ENCODE measurements around the gene PNMT.
A peak's percentile ranks its signal among the peaks of the same experiment; 100 is the strongest.

The PNMT gene

DNA sequence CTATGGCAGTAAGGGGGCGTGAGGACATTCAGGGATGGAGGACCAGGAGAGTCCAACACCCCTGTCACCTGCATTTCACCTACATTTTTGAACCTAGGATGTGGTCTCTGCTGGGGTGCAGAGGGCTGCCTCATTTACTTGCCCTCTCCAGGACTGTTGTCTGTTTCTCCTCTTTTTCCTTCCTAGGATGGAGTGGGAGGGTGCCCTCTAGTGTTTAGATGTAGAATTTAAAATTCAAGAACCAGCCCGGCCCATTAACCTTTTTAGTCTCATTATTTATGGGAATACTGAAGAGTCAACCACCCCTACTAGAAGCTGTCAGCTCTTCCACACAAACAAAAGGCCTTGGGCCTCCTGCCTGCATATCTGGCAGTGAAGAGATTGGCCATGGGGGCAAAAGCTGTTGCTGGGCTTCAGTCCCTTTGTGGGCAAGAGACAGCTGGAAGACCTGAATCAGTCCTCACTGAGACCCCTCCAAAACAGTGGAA, 33.8 kb upstream of the PNMT start:
- DNase-seq = peak in 3 of 6 experiments; percentile 11 to 53 (median 42)

DNA sequence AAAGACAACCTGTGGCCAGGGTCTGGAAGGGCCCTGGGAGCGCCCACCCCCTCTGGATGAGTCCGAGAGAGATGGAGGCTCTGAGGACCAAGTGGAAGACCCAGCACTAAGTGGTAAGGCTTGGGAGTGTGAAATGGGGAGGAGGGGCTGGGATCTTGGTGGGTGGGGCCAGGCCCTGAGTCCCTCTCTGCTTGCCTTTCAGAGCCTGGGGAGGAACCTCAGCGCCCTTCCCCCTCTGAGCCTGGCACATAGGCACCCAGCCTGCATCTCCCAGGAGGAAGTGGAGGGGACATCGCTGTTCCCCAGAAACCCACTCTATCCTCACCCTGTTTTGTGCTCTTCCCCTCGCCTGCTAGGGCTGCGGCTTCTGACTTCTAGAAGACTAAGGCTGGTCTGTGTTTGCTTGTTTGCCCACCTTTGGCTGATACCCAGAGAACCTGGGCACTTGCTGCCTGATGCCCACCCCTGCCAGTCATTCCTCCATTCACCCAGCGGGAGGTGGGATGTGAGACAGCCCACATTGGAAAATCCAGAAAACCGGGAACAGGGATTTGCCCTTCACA, 32.6 kb upstream of the PNMT start:
- DNase-seq = no peak

DNA sequence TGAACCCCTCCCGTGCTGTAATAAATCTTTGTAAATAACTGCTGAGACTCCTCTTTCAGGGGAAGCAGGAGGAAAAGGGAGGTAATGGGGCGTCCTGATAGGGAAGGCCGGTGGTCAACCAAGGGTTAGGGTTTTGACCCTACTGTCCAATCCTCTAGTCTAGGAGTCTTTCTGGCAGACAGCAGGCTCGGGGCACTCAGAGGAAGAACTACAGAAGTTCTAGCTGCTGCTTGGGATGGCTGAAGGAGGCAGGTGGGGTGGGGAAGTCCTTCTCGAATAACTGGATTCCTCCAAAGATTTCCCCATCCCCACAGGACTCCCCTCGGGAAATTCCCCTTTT, 31.7 kb upstream of the PNMT start:
- DNase-seq = no peak

DNA sequence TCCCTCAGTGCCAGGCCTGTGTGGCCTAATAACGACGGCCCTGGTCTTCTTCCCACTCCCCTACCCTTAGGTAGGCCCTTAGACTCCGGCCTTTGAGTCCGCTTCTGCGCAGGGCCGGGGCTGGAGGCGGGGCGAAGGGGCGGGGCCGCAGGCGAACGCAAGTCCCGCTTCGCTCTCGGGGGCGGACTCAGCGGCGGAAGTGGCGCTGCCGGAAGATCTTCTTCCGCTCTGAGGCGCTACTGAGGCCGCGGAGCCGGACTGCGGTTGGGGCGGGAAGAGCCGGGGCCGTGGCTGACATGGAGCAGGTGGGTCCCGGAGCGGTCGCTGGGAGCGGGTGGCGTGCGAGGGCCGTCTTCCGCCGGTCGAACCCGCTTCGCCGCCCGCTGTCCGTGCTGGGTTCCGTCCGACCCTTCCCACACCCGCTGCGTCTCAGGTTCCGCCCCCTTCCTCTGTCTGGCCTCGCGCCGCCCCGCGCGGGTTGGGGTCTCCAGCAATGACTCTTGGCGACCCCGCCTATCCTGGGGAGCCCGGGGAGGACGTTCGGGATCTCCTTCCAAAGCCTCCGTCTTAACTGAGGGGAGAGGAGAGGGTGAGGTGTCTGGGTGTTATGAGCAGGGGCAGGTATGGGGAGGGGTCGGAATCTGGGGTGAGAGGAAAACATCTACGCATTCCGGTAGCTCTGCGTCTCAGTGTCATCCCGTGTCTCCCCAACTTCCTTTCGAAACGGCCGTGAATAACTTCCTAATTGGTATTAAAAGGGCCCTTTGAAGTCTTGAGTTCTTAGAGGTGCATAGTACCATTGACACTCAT, 31.1 kb upstream of the PNMT start, which contains the start of gene STARD3:
Gene STARD3, plus strand, starts transcription at position 218 of the 810 bp plus-strand sequence. CDS start 16,388 bp downstream, outside the sequence.
- DNase-seq = peak; percentile 74 to 88 (median 84)

DNA sequence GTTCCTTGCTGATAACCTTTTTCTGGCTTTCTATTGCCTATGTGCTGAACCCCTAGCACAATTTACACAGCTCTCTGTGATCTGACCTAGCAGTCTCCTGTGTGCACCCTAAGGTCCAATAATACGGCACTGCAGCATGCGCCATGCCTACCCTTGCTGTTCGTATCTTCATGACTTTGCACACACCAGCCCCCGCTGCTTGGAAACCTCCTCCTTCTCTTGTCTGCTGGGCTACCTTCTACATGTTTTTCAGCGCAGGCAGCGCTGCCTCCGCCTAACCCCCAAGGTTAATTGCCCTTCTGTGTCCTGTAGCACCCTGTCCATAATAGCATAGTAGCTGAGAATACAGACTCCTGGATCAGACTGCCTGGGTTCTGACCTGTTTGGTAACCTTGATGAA, 29.9 kb upstream of the PNMT start:
- DNase-seq = no peak

DNA sequence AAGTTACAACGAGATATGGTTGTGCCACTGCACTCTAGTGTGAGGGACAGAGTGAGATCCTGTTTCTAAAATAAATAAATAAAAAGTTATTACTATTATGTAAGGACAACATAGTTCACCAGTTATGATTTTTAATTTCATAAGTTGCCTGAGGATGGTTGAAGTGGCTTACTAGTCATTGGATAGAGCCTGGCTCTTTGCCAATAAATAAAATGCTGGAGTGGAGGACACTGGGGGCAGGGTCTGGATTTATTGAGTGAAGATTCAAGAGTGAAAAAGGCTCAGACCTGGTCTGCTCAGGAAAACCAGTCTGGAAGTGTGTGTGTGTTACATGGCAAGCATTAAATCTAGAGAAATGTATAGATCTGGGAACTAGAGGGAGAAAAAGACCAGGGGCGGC, 29.2 kb upstream of the PNMT start:
- DNase-seq = no peak

DNA sequence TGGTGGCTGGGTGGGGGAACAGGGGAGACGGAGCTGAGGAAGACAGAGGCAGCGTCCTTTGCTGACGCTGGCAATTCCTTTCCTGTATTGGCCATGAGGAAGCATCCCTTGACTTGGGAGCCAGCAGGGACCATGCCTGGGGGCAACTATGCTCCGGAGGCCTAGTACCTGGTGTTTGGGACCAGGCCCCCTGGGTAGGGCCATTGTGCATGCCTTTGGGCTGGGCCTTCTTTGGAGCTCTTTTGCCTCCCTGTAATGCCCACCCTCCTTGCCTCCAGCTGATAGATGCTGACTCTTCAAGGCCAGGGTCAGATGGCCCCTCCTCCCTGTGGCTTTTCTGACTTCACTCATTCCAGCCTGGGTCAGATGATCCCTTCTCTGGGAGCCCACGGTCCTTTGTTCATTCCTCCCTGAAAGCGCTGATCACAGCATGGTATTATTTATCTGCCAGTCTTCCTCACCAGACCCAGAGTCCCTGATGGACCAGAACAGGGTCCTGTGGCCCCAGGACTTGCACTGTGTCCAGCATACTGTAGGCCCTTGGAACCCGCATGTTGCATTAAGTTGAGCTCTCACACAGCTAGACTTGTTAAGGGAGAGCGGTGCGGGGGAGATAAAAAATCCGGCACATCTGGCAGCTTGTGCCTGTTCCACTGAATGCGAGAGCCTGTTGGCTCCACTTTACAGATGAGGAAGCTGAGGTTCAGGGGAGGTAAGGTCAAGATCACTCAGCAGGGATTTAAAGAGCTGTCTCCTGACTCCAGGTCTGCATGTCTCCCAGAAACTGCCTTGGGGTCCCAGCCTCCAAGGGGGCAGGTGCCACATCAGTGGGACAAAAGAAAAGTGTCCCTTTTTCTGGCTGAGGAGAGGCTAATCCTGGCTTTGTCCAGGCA, 28.4 kb upstream of the PNMT start:
- no peak for DNase-seq

DNA sequence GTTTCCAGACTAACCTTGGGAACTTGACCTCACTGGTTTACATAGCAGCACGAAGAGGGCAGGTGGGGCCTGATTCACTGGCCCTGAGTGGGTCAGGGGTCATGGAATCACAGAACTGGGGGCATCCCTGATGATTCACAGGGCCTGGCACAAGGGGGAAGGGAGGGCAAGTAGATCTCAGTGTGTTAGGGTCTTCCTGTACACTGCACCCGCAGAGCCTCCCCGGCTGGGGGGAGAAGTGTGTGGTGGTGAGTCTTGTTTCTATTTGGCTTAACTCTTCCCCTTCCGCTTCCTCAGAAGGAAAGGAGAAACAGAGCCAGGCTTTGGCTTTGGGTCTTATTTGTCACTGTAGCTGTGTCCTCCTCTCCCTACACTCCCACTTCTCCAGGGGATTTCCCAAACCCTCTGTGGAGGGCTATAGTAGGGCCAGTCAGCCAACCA, 27.6 kb upstream of the PNMT start:
- DNase-seq = no peak

DNA sequence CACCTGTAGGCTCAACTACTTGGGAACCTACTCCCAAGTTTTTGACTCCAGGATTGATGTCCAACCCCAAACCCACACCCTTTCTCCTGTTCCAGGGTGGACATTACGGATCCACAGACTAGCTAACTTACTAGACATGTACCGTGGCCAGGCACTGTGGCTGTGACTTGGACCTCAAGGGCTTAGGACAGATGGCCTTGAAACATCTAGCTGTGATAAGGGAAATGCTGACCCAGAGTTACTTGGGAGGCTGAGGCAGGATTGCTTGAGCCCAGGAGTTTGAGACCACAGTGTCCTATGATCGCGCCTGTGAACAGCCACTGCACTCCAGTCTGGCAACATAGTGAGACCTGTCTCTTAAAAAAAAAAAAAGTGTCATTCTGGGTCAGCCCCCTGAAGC, 27.2 kb upstream of the PNMT start:
- DNase-seq = no peak

DNA sequence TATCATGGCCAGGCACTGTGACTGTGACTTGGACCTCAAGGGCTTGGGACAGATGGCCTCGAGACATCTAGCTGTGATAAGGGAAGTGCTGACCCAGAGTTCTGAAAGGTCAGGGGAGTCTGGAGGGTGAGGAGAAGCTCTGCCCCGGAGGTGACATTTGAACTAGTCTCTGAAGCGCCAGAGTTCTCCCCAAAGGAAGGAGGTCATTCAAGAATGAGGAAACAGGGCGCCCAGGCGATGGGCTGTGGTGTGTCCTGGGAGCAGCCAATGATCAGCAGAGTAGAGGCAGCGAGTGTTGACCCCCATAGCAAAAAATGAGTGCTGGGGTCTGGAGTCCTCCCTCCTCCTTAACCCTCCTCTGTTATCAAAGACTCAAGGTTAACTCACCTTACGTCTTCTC, 26.4 kb upstream of the PNMT start:
- DNase-seq = no peak

DNA sequence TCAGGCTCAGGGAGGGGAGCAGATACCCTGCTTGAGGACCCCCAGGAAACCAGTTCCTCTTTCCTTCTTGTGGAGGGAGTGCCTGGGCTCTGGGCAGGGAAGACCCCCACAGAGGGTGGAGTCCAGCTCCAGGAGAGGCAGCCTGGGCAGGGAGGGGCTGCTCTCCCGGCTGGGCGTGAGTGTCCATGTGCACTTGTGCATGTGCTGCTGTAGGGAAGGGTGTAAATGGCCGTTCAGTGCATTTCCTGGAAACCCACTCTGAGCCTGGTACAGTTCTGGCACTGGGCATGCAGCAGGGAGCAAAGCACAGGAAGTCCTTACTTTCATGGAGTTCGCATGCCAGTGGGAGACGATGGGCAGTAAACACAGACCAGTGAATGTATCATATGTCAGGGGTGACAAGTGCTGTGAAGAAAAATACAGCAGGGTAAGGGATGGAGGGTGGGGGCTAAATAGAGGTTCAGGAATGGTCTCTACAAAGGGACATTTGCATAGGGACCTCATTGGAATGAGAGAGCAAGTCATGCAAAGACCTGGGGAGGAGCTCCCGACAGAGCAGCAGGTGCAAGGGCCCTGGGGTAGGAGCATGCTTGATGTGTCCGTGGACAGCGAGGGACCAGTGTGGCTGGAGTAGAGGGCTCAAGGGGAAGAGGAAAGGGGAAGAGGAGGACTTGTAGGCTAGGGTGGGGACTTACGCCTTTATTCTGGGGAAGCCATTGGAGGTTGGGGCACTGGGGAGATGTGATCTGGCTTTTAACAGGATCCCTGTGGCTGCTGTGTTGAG, 25.8 kb upstream of the PNMT start:
- DNase-seq = no peak

DNA sequence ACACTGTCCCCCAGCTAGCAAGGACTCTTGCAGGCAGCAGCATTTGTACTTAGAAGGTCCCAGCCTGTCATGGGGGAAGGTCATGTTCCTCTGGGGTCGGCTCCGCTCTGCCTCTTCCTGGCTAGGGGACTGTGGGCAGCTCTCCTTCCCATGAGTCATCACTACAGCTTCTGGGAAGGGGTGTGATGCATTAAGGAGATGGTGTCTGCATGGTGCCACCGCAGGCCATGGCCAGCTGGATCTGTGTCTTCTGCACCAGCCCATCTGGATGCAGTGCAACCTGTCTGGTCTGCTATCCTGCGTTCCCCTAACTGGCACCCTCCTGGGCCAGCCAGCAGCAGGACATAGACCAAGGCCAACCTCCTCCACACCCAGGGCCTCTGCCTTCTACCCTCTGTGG, 25.0 kb upstream of the PNMT start:
- no peak for DNase-seq

DNA sequence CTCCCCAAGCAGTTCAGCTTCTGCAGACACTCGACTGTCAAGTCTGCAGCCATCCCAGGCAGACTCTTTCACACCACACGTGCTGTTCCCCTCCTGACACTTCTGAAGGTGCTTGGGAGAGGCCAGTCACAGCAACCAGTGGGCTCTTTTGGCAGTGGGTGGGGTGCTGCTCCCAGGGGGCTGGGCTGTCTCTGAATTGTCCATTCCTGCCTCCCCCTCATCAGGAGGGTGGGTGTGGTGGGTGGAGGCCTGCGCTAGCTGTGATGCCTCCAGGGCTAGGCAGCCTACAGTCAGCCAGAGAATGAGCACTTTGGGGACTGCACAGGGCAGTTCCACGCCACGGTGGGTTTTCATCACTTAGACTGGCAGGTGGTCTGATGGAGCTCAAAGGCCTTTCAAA, 21.0 kb upstream of the PNMT start:
- no peak for DNase-seq

DNA sequence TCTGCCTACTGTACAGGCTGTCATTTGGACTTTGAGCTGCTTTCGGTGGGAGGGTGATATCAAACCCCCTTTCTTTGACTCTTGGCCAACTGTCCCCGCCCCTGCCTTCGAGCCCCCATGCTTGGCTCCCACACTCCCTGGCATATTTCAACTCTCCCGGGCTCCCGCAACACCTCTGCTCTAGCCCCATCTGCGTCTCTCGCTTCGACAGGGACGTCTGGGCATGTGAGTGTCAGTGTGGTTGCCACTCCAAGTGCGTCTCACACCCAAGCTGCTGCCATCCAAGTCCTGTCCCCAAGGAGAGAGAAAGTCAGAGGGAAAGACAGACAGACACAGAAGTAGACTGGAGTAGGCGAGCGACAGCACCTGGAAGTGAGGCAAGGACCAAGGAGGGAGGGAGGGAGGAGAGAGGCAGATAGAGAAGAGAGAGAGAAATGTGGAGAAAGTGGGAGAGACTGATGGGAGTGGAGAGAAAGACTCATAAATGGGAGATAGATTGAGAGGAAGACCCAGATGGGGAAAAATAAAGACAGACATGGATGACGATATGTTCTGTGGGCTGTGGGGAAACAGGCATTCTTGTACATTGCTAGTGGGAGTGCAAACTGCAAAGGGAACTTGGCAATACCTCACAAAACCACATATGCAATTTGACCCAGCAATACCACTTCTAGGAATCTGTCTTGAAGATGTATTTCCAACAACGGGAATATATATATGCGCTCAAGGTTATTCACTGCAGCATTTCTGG, 19.5 kb upstream of the PNMT start:
- no peak for DNase-seq

DNA sequence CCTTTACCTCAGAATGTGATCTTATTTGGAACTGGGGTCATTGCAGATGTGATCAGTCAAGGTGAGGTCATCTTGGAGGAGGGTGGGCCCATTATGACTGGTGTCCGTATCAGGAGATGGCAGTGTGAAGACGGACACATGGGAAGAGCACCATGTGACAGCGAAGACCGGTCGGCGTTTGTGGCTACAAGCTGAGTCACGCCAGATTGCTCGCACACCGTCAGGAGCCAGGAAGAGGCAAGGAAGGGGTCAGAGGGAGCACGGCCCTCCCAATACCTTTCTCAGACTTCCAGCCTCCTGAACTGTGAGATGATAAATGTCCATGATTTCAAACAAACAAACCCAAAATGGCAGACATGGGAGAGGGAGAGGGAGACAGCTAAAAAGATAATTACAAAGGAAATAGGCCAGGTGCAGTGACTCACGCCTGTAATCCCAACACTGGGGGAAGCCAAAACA, 18.1 kb upstream of the PNMT start:
- no peak for DNase-seq

DNA sequence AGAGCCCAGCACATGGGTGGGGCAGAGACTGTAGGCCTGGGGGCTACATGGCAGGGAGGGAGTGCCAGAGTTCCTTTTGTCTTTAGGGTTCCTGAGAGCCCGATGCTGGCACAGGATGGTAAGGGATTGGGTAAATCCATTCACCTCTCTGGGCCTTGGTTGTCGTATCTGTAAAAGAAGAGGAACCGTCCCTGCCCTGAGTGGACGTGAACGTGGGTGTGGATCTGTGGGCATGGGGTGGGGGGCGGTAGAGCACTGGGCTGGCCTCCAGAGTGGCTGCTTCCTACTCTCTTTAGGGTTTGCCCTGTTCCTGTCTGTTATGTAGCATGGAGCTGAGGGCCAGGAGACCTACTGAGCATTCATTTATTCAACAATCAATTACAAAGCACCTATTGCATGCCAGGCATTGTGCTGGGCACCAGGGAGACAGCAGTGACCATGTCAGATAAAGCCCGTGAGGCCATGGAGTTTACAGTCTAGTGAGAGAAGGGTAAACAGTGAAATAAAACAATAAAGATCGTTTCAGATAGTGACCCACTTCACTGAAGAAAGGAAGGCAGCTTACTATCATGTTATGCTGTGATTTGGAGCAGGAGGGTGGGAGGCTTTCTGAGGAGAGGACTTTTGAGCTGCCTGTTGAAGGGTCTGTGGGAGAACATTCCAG, 16.2 kb upstream of the PNMT start:
- DNase-seq = no peak

DNA sequence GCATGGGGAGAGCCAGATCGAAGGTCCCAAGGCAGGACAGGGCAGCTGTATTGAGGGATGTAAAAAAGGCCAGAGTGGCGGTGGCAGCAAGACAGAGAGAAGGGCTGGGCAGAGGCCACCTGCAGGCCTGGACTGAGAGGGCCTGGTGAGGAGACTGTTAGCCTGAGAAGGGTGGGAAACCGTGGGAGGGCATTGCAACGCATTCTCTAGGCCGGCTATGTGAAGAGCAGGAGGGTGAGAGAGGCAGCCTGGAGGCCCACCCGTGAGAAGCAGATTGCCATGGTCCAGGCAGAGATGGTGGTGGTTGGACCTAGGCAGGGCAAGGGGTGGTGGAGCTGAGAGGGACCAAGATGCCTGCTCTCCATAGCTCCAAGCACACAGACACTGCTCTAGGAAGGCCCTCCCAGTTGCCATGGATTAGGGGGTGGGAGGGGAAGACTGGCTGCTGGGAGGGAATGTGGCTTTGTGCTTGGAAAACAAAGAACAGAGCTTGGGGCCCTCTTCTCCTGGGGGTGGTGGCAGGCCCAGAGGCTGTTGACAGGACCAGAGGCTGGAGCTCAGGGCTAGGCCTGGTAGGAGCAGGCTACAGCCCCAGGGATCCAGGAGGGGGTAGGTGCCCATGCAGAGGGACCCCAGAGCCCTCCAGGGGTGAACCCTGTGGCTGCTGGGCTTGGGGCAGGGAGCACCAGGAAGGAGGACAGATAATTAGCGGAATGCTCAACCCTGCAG, 15.5 kb upstream of the PNMT start:
- no peak for DNase-seq

DNA sequence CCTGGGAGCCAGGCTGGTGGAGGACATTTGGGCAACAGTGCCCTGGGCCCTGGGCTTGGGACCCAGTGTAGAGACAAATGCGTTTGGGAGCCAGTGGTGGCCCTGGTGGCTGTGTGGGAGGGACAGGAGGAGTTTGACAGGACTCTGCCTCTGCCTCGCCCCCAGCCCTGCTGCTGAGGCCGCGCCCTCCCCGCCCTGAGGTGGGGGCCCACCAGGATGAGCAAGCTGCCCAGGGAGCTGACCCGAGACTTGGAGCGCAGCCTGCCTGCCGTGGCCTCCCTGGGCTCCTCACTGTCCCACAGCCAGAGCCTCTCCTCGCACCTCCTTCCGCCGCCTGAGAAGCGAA, 15.0 kb upstream of the PNMT start:
- DNase-seq = no peak

DNA sequence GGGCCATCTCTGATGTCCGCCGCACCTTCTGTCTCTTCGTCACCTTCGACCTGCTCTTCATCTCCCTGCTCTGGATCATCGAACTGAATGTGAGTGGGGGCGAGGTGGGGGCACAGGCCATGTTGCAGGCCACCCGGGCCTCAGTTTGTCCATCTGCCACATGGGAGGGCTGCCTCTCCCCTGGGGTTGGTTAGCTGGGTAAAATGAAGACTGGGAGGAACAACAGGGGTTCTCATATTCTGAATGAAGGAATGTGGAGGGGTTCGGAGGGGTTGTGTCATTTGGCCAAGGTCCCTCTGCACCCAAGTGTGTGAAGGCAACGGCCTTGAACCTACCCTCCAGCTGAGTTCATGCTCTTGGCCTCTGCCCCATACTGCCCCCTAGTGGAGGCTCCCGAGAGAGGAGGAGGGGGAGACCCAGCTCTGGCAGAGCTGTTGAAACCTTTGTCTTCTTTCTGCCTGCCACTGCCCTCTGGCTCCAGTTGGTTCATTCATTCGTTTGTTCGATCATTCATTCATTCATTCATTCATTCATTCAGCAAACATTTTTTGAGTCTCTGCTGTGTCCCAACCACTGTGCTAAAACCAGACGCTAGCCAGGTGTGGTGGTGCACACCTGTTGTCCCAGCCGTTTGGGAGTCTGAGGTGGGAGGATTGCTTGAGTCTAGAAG, 14.5 kb upstream of the PNMT start:
- peak; percentile 49 to 81 (median 68) for DNase-seq

DNA sequence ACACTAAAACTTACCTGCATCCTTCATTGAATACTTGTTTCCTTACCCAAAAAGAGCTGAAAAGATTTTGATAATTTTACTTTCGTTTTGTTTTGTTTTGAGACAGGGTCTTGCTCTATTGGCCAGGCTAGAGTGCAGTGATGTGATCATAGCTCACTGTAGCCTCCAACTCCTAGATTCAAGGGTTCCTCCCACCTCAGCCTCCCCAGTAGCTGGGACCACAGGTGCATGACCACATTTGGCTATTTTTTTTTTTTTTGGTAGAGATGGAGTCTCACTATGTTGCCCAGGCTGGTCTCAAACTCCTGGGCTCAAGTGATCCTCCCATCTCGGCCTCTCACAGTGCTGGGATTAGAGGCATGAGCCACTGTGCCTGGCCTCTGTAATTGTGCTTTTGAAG, 13.1 kb upstream of the PNMT start:
- no peak for DNase-seq
